Thoracic aorta (tissue), 2 donors: ENCODE data around the gene LTO1. TPM values are rescaled to one million over a fixed set of nuclear protein-coding genes. Genes with fewer than 3 reads are reported as not detected.
"Not testable (repeated sequence)": the region's sequence is repeated elsewhere in the genome, so short reads cannot be mapped to it uniquely, and the experiment has no call there.

Experiments
- ATAC-seq: fragments of 150-250 bp; one replicate; pipeline ENCODE4 v1.8.0; 2017; ENCODE audit warnings: low read depth; ENCODE audit not compliant: insufficient number of reproducible peaks, low FRiP score
- DNase-seq: peaks from one replicate; pipeline ENCODE4 v3.0.0-alpha.2; 2020; ENCODE audit warnings: low spot score
- H3K27ac ChIP-seq, 2 donors: fragments of 200-600 bp; sonication (generic); 1 replicate in 1 of 2; 2 replicates in 1 of 2; pipeline ENCODE4 v1.5.1; 2016; ENCODE audit warnings: mild to moderate bottlenecking in 2 of 2, moderate library complexity in 2 of 2
- H3K27me3 ChIP-seq: fragments of 200-600 bp; sonication (generic); replicated peaks from 2 replicates; pipeline ENCODE4 v1.6.0; 2016; ENCODE audit warnings: mild to moderate bottlenecking; ENCODE audit not compliant: insufficient read depth
- H3K36me3 ChIP-seq: fragments of 200-600 bp; sonication (generic); one replicate; pipeline ENCODE4 v1.5.1; 2016
- H3K4me1 ChIP-seq, 2 donors: fragments of 200-600 bp; sonication (generic); 1 replicate in 1 of 2; 2 replicates in 1 of 2; pipeline versions ENCODE4 v1.5.1 to v1.6.0; 2016; ENCODE audit warnings: low read depth in 2 of 2, mild to moderate bottlenecking in 1 of 2; ENCODE audit not compliant: control insufficient read depth in 1 of 2
- H3K4me3 ChIP-seq: fragments of 200-600 bp; sonication (generic); 2 replicates; pipeline ENCODE4 v1.5.1; 2016; ENCODE audit warnings: mild to moderate bottlenecking
- H3K9me3 ChIP-seq: fragments of 200-600 bp; sonication (generic); 2 replicates; pipeline ENCODE4 v1.5.1; 2016
- CTCF ChIP-seq: fragments of 200-600 bp; sonication (generic); IDR thresholded peaks from one replicate; pipeline ENCODE4 v1.5.1; 2019; ENCODE audit warnings: antibody characterized with exemption
- total RNA-seq, 2 donors: library from RNA; depleted of rRNA; stranded (reverse); fragments of >200 nt; gene quantifications; one replicate each; pipeline versions ENCODE4 v1.1.0 to v1.2.3, GENCODE V29; 2016

Gene LTO1
- total RNA-seq, 2 donors from 2014 or later = 23.6 to 43.5 TPM

GRCh38 chr11:69695581-69695980 is 20.4 kb upstream of the LTO1 start:
- TF ChIP-seq CTCF = no peak
- ATAC-seq = no peak
- Histone ChIP-seq H3K36me3 (no peaks in the 10 kb centered on the region), H3K4me1 (no peaks in the 10 kb centered on the region), H3K4me3 (no peak overlapping the region), H3K27me3 (no peaks in the 10 kb centered on the region), H3K9me3 (no peaks in the 10 kb centered on the region), H3K27ac (no peak overlapping the region)
- DNase-seq = no peak

- no peak overlapping the region for H3K27ac ChIP-seq
- H3K4me1 ChIP-seq = no peaks in the 10 kb centered on the region
- no peaks in the 10 kb centered on the region for H3K36me3 ChIP-seq
- no peaks in the 10 kb centered on the region for H3K9me3 ChIP-seq
- H3K4me3 ChIP-seq = no peak overlapping the region
- no peak for TF ChIP-seq CTCF
- DNase-seq (no peak), ATAC-seq (no peak)
- H3K27me3 ChIP-seq = no peaks in the 10 kb centered on the region
These were observed 19.6 kb upstream of the LTO1 start for GRCh38 chr11:69694781-69695180.

GRCh38 chr11:69692422-69692821 is 17.3 kb upstream of the LTO1 start:
- no peak for ATAC-seq
- TF ChIP-seq CTCF = no peak
- Histone ChIP-seq H3K9me3 (no peaks in the 10 kb centered on the region), H3K4me1 (no peaks in the 10 kb centered on the region), H3K4me3 (no peak overlapping the region), H3K36me3 (no peaks in the 10 kb centered on the region), H3K27me3 (no peaks in the 10 kb centered on the region), H3K27ac (no peak overlapping the region)
- no peak for DNase-seq

GRCh38 chr11:69691463-69691862 is 16.3 kb upstream of the LTO1 start:
- H3K4me3 ChIP-seq = no peak overlapping the region

GRCh38 chr11:69689484-69690319 is 14.5 kb upstream of the LTO1 start:
- Histone ChIP-seq H3K36me3 (no peaks in the 10 kb centered on the region), H3K4me3 (no peak overlapping the region), H3K27ac (no peak overlapping the region), H3K9me3 (no peaks in the 10 kb centered on the region), H3K4me1 (peaks cover 0 to 8% of the 10 kb centered on the region in 2 donors), H3K27me3 (no peaks in the 10 kb centered on the region)
- DNase-seq = no peak
- ATAC-seq = no peak
- no peak for TF ChIP-seq CTCF

More at GRCh38 chr11:69691463-69691862, 16.3 kb upstream of the LTO1 start:
- no peaks in the 10 kb centered on the region for H3K36me3 ChIP-seq
- no peak overlapping the region for H3K27ac ChIP-seq
- DNase-seq = no peak
- no peak for TF ChIP-seq CTCF
- no peaks in the 10 kb centered on the region for H3K4me1 ChIP-seq
- no peaks in the 10 kb centered on the region for H3K9me3 ChIP-seq
- no peak for ATAC-seq
- H3K27me3 ChIP-seq = no peaks in the 10 kb centered on the region

- H3K27me3 ChIP-seq, DNase-seq, H3K4me3 ChIP-seq, H3K4me1 ChIP-seq, H3K9me3 ChIP-seq, H3K36me3 ChIP-seq, ATAC-seq, H3K27ac ChIP-seq: not testable (repeated sequence)
These were observed 13.0 kb upstream of the LTO1 start for GRCh38 chr11:69687969-69688771.
